GM23248 (cell line): ENCODE measurements around the gene LRRC31. TPM values are rescaled to one million over a fixed set of nuclear protein-coding genes. Genes with fewer than 3 reads are reported as not detected.
A peak's percentile ranks its signal among the peaks of the same experiment; 100 is the strongest.

Source experiments
- DNase-seq: peaks from one replicate; pipeline ENCODE4 v3.0.0-alpha.2; 2015
- H2AFZ ChIP-seq: fragments of 200-600 bp; sonication (generic); 2 replicates; pipeline ENCODE4 v1.6.1; 2016; ENCODE audit warnings: antibody characterized with exemption
- H3F3A ChIP-seq: fragments of 200-600 bp; sonication (generic); 2 replicates; pipeline ENCODE4 v1.6.1; 2016; ENCODE audit warnings: mild to moderate bottlenecking, antibody characterized with exemption, mixed run types; ENCODE audit not compliant: insufficient read depth
- H3K27ac ChIP-seq: fragments of 200-600 bp; sonication (generic); 2 replicates; pipeline ENCODE4 v1.5.1; 2016; ENCODE audit warnings: mild to moderate bottlenecking
- H3K27me3 ChIP-seq: fragments of 200-600 bp; sonication (generic); replicated peaks from 2 replicates; pipeline ENCODE4 v1.6.1; 2016; ENCODE audit warnings: mild to moderate bottlenecking; ENCODE audit not compliant: insufficient read depth
- H3K36me3 ChIP-seq: fragments of 200-600 bp; sonication (generic); 2 replicates; pipeline ENCODE4 v1.6.1; 2016; ENCODE audit warnings: low read depth, mild to moderate bottlenecking
- H3K4me1 ChIP-seq: fragments of 200-600 bp; sonication (generic); 2 replicates; pipeline ENCODE4 v1.6.1; 2016; ENCODE audit warnings: mild to moderate bottlenecking; ENCODE audit not compliant: insufficient read depth
- H3K4me2 ChIP-seq: fragments of 200-600 bp; sonication (generic); one replicate; pipeline ENCODE4 v1.6.1; 2016; ENCODE audit warnings: mild to moderate bottlenecking; ENCODE audit not compliant: unreplicated experiment
- H3K4me3 ChIP-seq: fragments of 200-600 bp; sonication (generic); 2 replicates; pipeline ENCODE4 v1.5.1; 2016; ENCODE audit warnings: mild to moderate bottlenecking
- H3K79me2 ChIP-seq: fragments of 200-600 bp; sonication (generic); 2 replicates; pipeline ENCODE4 v1.6.1; 2016; ENCODE audit warnings: mild to moderate bottlenecking; ENCODE audit not compliant: insufficient read depth
- H3K9ac ChIP-seq: fragments of 200-600 bp; sonication (generic); 2 replicates; pipeline ENCODE4 v1.6.1; 2016; ENCODE audit warnings: mild to moderate bottlenecking
- H3K9me2 ChIP-seq: fragments of 200-600 bp; sonication (generic); 2 replicates; pipeline ENCODE4 v1.6.1; 2016; ENCODE audit warnings: mixed run types, mild to moderate bottlenecking, moderate library complexity; ENCODE audit not compliant: insufficient read depth
- H3K9me3 ChIP-seq: fragments of 200-600 bp; sonication (generic); one replicate; pipeline ENCODE4 v1.6.1; 2017; ENCODE audit warnings: low read depth
- H4K20me1 ChIP-seq: fragments of 200-600 bp; sonication (generic); 2 replicates; pipeline ENCODE4 v1.6.0; 2016; ENCODE audit not compliant: insufficient read depth
- EZH2 ChIP-seq: fragments of 200-600 bp; sonication (generic); IDR thresholded peaks from 2 replicates; pipeline ENCODE4 v1.6.1; 2018; ENCODE audit warnings: antibody characterized with exemption, mild to moderate bottlenecking; ENCODE audit not compliant: insufficient read depth, poor library complexity, severe bottlenecking
- EZH2phosphoT487 ChIP-seq: fragments of 200-600 bp; sonication (generic); IDR thresholded peaks from 2 replicates; pipeline ENCODE4 v1.6.1; 2018; ENCODE audit warnings: antibody characterized with exemption, moderate library complexity, mild to moderate bottlenecking, low read depth; ENCODE audit not compliant: insufficient read depth
- WGBS, 2 experiments: methylation state at CpG; one replicate each; pipeline ENCODE4 v1.1.6; 2015 to 2017; ENCODE audit warnings: low lambda C conversion rate in 2 of 2, low coverage in 1 of 2; ENCODE audit errors: missing lambda C conversion rate in 2 of 2; 5-methylcytosine and 5-hydroxymethylcytosine counted together
- in situ Hi-C: fragments of 300-500 bp; cut with MboI; formaldehyde crosslinking; loops from 2 replicates; pipeline ENCODE4 v1.15.0; 2020
- polyA plus RNA-seq: library from polyadenylated mRNA; unstranded; fragments of >200 nt; fragmentation: Nextera tagmentation; extraction: Ambion mirVana; gene quantifications from 2 replicates; pipeline ENCODE4 v1.2.1, GENCODE V29; 2016
- total RNA-seq: library from RNA; depleted of rRNA; stranded (reverse); fragments of >200 nt; shearing (Covaris generic); gene quantifications from 2 replicates; pipeline ENCODE4 v1.2.3, GENCODE V29; 2014

The LRRC31 gene
- total and polyA plus RNA-seq, 2 experiments from 2014 or later = not detected

GRCh38 chr3:169841171-169841570 lies 28.6 kb downstream of the LRRC31 start:
- TF ChIP-seq EZH2 (no peak), EZH2phosphoT487 (no peak)
- H3K4me3 ChIP-seq = no peak overlapping the region
- H3K27me3 ChIP-seq = no peaks in the 10 kb centered on the region
- H4K20me1 ChIP-seq = no peaks in the 10 kb centered on the region
- no peaks in the 10 kb centered on the region for H3K79me2 ChIP-seq
- H2AFZ ChIP-seq = no peak overlapping the region
- H3K9me2 ChIP-seq = no peaks in the 10 kb centered on the region
- whole genome bisulfite sequencing, 2 experiments = 65 to 69% methylated on average over 4 of the region's 4 CpGs
- H3K36me3 ChIP-seq = no peaks in the 10 kb centered on the region
- no peak for DNase-seq
- no peak overlapping the region for H3K4me2 ChIP-seq
- peaks cover 15% of the 10 kb centered on the region for H3F3A ChIP-seq
- H3K4me1 ChIP-seq = peaks cover 13% of the 10 kb centered on the region
- no peak overlapping the region for H3K9ac ChIP-seq
- H3K27ac ChIP-seq = no peak overlapping the region
- in situ Hi-C loops = no loop called here
- no peaks in the 10 kb centered on the region for H3K9me3 ChIP-seq

- 97 to 100% methylated on average over 1 of the region's 1 CpG for WGBS, 2 experiments
- Histone ChIP-seq H3F3A (peaks cover 21% of the 10 kb centered on the region), H2AFZ (no peak overlapping the region), H3K4me3 (no peak overlapping the region), H3K27me3 (no peaks in the 10 kb centered on the region), H3K9me2 (no peaks in the 10 kb centered on the region), H3K4me2 (no peak overlapping the region), H3K27ac (no peak overlapping the region), H3K79me2 (no peaks in the 10 kb centered on the region), H3K9ac (no peak overlapping the region), H4K20me1 (no peaks in the 10 kb centered on the region), H3K4me1 (peaks cover 22% of the 10 kb centered on the region), H3K36me3 (no peaks in the 10 kb centered on the region), H3K9me3 (no peaks in the 10 kb centered on the region)
- in situ Hi-C loops = no loop called here
- no peak for DNase-seq
- no peak for TF ChIP-seq EZH2phosphoT487
- no peak for TF ChIP-seq EZH2
These were observed 31.2 kb downstream of the LRRC31 start for GRCh38 chr3:169838511-169839030.

DNA sequence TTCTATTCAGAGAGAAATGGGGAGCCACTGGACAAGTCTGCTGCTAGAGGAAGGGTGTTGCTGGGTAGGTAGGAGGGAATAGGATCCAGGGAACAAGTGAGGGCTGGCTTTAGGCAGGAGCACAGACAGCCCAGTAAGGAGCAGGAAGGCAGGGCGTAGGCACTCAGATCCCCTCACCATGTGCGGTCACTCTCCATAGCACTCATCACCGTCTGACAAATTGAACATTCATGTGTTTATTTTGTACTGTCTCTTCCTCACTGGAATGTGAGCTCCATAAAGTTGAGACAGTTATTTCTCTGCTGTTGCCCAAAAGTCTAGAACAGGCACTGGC lies 32.8 kb downstream of the LRRC31 start:
- Histone ChIP-seq H3K27me3 (no peaks in the 10 kb centered on the region), H3K4me1 (peaks cover 22% of the 10 kb centered on the region), H3K9ac (peak overlapping the region; percentile 69), H3K4me2 (peak overlapping the region; percentile 60), H3K9me2 (no peaks in the 10 kb centered on the region), H3F3A (peaks cover 21% of the 10 kb centered on the region), H3K9me3 (no peaks in the 10 kb centered on the region), H3K4me3 (no peak overlapping the region), H3K27ac (peak overlapping the region; percentile 88), H2AFZ (peak overlapping the region; percentile 84), H3K79me2 (no peaks in the 10 kb centered on the region), H3K36me3 (no peaks in the 10 kb centered on the region), H4K20me1 (no peaks in the 10 kb centered on the region)
- 5 to 12% methylated on average over 3 of the region's 3 CpGs for WGBS, 2 experiments
- TF ChIP-seq EZH2 (no peak), EZH2phosphoT487 (no peak)
- DNase-seq = peak; percentile 78
- in situ Hi-C loops = no loop called here

GRCh38 chr3:169836078-169836941 lies 33.4 kb downstream of the LRRC31 start:
- Histone ChIP-seq H3K9ac (peak overlapping the region; percentile 69), H3K4me2 (peak overlapping the region; percentile 43), H2AFZ (peak overlapping the region; percentile 84), H3K4me1 (peaks cover 22% of the 10 kb centered on the region), H3K4me3 (no peak overlapping the region), H3K79me2 (no peaks in the 10 kb centered on the region), H3K9me3 (no peaks in the 10 kb centered on the region), H3K9me2 (no peaks in the 10 kb centered on the region), H3K27ac (peak overlapping the region; percentile 88), H3F3A (peaks cover 21% of the 10 kb centered on the region), H4K20me1 (no peaks in the 10 kb centered on the region), H3K36me3 (no peaks in the 10 kb centered on the region), H3K27me3 (no peaks in the 10 kb centered on the region)
- WGBS, 2 experiments = 26 to 31% methylated on average over 5 of the region's 5 CpGs
- TF ChIP-seq EZH2phosphoT487 (no peak), EZH2 (no peak)
- peak; percentile 92 for DNase-seq
- in situ Hi-C loops = no loop called here
